ENCODE data around the gene AVP. TPM values are rescaled to one million over a fixed set of nuclear protein-coding genes. Genes with fewer than 3 reads are reported as not detected.

AVP gene
- total RNA-seq, 1 experiment from 2014 or later: not detected

DNA sequence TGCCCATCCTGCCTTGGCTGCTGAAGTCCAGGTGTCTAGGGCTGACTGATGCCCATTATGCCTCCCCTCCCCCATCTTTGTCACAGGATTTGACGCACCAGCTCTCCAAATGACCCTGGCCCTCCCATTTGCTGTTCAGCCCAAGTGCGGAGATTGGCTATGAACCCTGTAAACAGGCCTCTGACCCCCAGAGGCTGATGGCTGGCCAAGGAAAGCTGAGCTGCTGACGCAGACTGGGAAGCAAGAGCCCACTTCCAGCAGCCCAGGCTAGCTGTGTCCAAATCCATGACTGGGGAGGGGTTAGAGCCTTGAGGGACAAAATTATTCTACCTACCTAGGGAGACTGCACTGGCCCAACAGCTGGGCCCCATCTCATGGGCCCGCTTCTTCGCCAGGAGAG, 41.9 kb downstream of the AVP start:
- no peak overlapping the region for H3T11ph ChIP-seq (ENCODE audit: low read length)
- H3K4me1 ChIP-seq (ENCODE audit: insufficient read depth, low read length): peaks cover 12% of the 10 kb centered on the region; the same call in 1 of the 2 replicates
- no peak overlapping the region for H4K5ac ChIP-seq (ENCODE audit: insufficient read length, low read depth, low read length)
- no peak overlapping the region for H3K9ac ChIP-seq (ENCODE audit: extremely low read depth, insufficient read length, low read length)
- H4K20me1 ChIP-seq (ENCODE audit: control insufficient read depth, insufficient read depth, insufficient read length): no peaks in the 10 kb centered on the region
- DNase-seq: no peak
- no peak overlapping the region for H3K23ac ChIP-seq (ENCODE audit: insufficient read length, low read depth, low read length)
- WGBS (ENCODE audit: extremely low coverage, insufficient read length, low lambda C conversion rate): no CpG with 5 or more reads among the region's 5 CpGs
- H3K14ac ChIP-seq (ENCODE audit: insufficient read depth, low read length): no peak overlapping the region
- Mint-ChIP-seq H3K4me1 (peaks cover 22 to 24% of the 10 kb centered on the region in 2 experiments), H3K9me3 (no peaks in the 10 kb centered on the region), H3K36me3 (ENCODE audit: insufficient read depth in 1 of 3, low read depth in 3 of 3) (peaks cover 10 to 39% (median 38%) of the 10 kb centered on the region in 3 experiments), H3K4me3 (peak overlapping the region in 1 of 2 experiments; percentile 29; a peak in 1 of 5 replicates), H3K27me3 (ENCODE audit: low read depth) (no peaks in the 10 kb centered on the region; the same call in 1 of the 2 replicates), H3K27ac (peak overlapping the region in 1 of 3 experiments; percentile 73; a peak in 3 of 7 replicates)
- H3K4me2 ChIP-seq (ENCODE audit: insufficient read depth, insufficient read length, low read length): no peak overlapping the region
- no peak overlapping the region for H2BK120ac ChIP-seq (ENCODE audit: low read depth, low read length, poor library complexity, severe bottlenecking)
- H3K23me2 ChIP-seq (ENCODE audit: insufficient read length, low read depth, low read length, poor library complexity, severe bottlenecking): peaks cover 13% of the 10 kb centered on the region
- H3K27ac ChIP-seq (ENCODE audit: insufficient read length, low read depth, low read length): no peak overlapping the region
- no peak overlapping the region for H2BK20ac ChIP-seq (ENCODE audit: low read depth, low read length, poor library complexity, severe bottlenecking)
- H2BK15ac ChIP-seq (ENCODE audit: low read depth, low read length): no peak overlapping the region
- H3K18ac ChIP-seq (ENCODE audit: insufficient read length, low read depth, low read length): no peak overlapping the region
- no peaks in the 10 kb centered on the region for H3K9me3 ChIP-seq (ENCODE audit: control insufficient read depth, low read depth, low read length)
- H3K79me1 ChIP-seq (ENCODE audit: insufficient read depth, low read depth, low read length, poor library complexity, severe bottlenecking): no peaks in the 10 kb centered on the region
- no peak overlapping the region for H2AK5ac ChIP-seq (ENCODE audit: insufficient read length, low read length)
- no peaks in the 10 kb centered on the region; the same call in 1 of the 2 replicates for H3K79me2 ChIP-seq (ENCODE audit: insufficient read depth, low read length)
- H2BK12ac ChIP-seq (ENCODE audit: insufficient read length, low read depth, low read length): no peak overlapping the region
- no peak overlapping the region for H3K56ac ChIP-seq (ENCODE audit: insufficient read length, low read depth, low read length)
- H2AFZ ChIP-seq (ENCODE audit: low read length): no peak overlapping the region
- no peak overlapping the region for H4K8ac ChIP-seq (replicated peaks; ENCODE audit: insufficient read length, low read depth, low read length)
- no peak overlapping the region for H3K4ac ChIP-seq (ENCODE audit: low read depth, low read length)
- H3K27me3 ChIP-seq (ENCODE audit: insufficient read depth, low read length): no peaks in the 10 kb centered on the region
- TF ChIP-seq, protein P1, sequence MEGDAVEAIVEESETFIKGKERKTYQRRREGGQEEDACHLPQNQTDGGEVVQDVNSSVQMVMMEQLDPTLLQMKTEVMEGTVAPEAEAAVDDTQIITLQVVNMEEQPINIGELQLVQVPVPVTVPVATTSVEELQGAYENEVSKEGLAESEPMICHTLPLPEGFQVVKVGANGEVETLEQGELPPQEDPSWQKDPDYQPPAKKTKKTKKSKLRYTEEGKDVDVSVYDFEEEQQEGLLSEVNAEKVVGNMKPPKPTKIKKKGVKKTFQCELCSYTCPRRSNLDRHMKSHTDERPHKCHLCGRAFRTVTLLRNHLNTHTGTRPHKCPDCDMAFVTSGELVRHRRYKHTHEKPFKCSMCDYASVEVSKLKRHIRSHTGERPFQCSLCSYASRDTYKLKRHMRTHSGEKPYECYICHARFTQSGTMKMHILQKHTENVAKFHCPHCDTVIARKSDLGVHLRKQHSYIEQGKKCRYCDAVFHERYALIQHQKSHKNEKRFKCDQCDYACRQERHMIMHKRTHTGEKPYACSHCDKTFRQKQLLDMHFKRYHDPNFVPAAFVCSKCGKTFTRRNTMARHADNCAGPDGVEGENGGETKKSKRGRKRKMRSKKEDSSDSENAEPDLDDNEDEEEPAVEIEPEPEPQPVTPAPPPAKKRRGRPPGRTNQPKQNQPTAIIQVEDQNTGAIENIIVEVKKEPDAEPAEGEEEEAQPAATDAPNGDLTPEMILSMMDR (conservative IDR thresholded peaks at IDR 0.05): no peak
- H2BK5ac ChIP-seq (ENCODE audit: insufficient read length, low read length): no peak overlapping the region
- H4K91ac ChIP-seq (ENCODE audit: insufficient read length, low read depth, low read length): no peak overlapping the region

Data from H9 (cell line).